Inflammatory macrophage treated with lipopolysaccharide for 4 hours (primary cell): ENCODE results near the gene TTC28.
"Not testable (repeated sequence)": the region's sequence is repeated elsewhere in the genome, so short reads cannot be mapped to it uniquely, and the experiment has no call there.

Experiments
- DNase-seq: peaks from one replicate; pipeline ENCODE4 v3.0.0-alpha.2; 2020

TTC28 gene

GRCh38 chr22:28478564-28478963 lies 201.1 kb downstream of the TTC28 start:
- DNase-seq = no peak

- DNase-seq = no peak
These were observed 202.1 kb downstream of the TTC28 start for GRCh38 chr22:28477556-28477955.

GRCh38 chr22:28474330-28474729 lies 205.3 kb downstream of the TTC28 start:
- DNase-seq = no peak

GRCh38 chr22:28473258-28473657 lies 206.4 kb downstream of the TTC28 start:
- DNase-seq = no peak

GRCh38 chr22:28467055-28467454 lies 212.6 kb downstream of the TTC28 start:
- DNase-seq = not testable (repeated sequence)

- no peak for DNase-seq
These were observed 213.2 kb downstream of the TTC28 start for GRCh38 chr22:28466399-28466798.

- DNase-seq = no peak
These were observed 213.8 kb downstream of the TTC28 start for GRCh38 chr22:28465841-28466240.

- no peak for DNase-seq
These were observed 215.5 kb downstream of the TTC28 start for GRCh38 chr22:28464127-28464526.

GRCh38 chr22:28463408-28463807 lies 216.2 kb downstream of the TTC28 start:
- not testable (repeated sequence) for DNase-seq

GRCh38 chr22:28462901-28463300 lies 216.7 kb downstream of the TTC28 start:
- no peak for DNase-seq

GRCh38 chr22:28462041-28462440 lies 217.6 kb downstream of the TTC28 start:
- DNase-seq = no peak

GRCh38 chr22:28454431-28455064 lies 225.1 kb downstream of the TTC28 start:
- no peak for DNase-seq

- no peak for DNase-seq
These were observed 229.5 kb downstream of the TTC28 start for GRCh38 chr22:28450109-28450508.

- no peak for DNase-seq
These were observed 230.6 kb downstream of the TTC28 start for GRCh38 chr22:28449041-28449440.

- DNase-seq = no peak
These were observed 231.0 kb downstream of the TTC28 start for GRCh38 chr22:28448625-28449024.

- no peak for DNase-seq
These were observed 235.0 kb downstream of the TTC28 start for GRCh38 chr22:28444659-28445058.

- DNase-seq = peak; percentile 23
These were observed 236.1 kb downstream of the TTC28 start for GRCh38 chr22:28443526-28443876.

- DNase-seq = peak; percentile 8
These were observed 236.7 kb downstream of the TTC28 start for GRCh38 chr22:28442711-28443525.

GRCh38 chr22:28442264-28442710 lies 237.4 kb downstream of the TTC28 start:
- peak; percentile 75 for DNase-seq

GRCh38 chr22:28441720-28442263 lies 237.8 kb downstream of the TTC28 start:
- DNase-seq = no peak

- peak; percentile 14 for DNase-seq
These were observed 238.8 kb downstream of the TTC28 start for GRCh38 chr22:28440592-28441390.

- no peak for DNase-seq
These were observed 241.4 kb downstream of the TTC28 start for GRCh38 chr22:28438183-28438768.

GRCh38 chr22:28435982-28436381 lies 243.7 kb downstream of the TTC28 start:
- no peak for DNase-seq
